Hepatocyte (in vitro differentiated cells): ENCODE results near the gene SELENOK. TPM values are rescaled to one million over a fixed set of nuclear protein-coding genes. Genes with fewer than 3 reads are reported as not detected.

Experiments
- DNase-seq: peaks from one replicate; pipeline ENCODE4 v3.0.0-alpha.2; 2016; ENCODE audit warnings: low spot score
- H2AFZ ChIP-seq: fragments of 200-600 bp; sonication (generic); 2 replicates; pipeline ENCODE4 v1.6.0; 2016; ENCODE audit warnings: antibody characterized with exemption, mild to moderate bottlenecking
- H3K27ac ChIP-seq: fragments of 200-600 bp; sonication (generic); 2 replicates; pipeline ENCODE4 v1.5.1; 2016; ENCODE audit warnings: mild to moderate bottlenecking
- H3K27me3 ChIP-seq: fragments of 200-600 bp; sonication (generic); 2 replicates; pipeline ENCODE4 v1.6.1; 2016
- H3K36me3 ChIP-seq: fragments of 200-600 bp; sonication (generic); replicated peaks from 2 replicates; pipeline ENCODE4 v1.5.1; 2016; ENCODE audit warnings: low read depth; ENCODE audit not compliant: insufficient read depth
- H3K4me1 ChIP-seq: fragments of 200-600 bp; sonication (generic); 2 replicates; pipeline ENCODE4 v1.5.1; 2016; ENCODE audit warnings: mild to moderate bottlenecking, moderate library complexity; ENCODE audit not compliant: insufficient read depth
- H3K4me2 ChIP-seq: fragments of 200-600 bp; sonication (generic); 2 replicates; pipeline ENCODE4 v1.6.0; 2016
- H3K4me3 ChIP-seq: fragments of 200-600 bp; sonication (generic); 2 replicates; pipeline ENCODE4 v1.5.1; 2016; ENCODE audit warnings: mild to moderate bottlenecking
- H3K79me2 ChIP-seq: fragments of 200-600 bp; sonication (generic); 2 replicates; pipeline ENCODE4 v1.6.0; 2017; ENCODE audit warnings: mild to moderate bottlenecking
- H3K9me2 ChIP-seq: fragments of 200-600 bp; sonication (generic); replicated peaks from 2 replicates; pipeline ENCODE4 v1.6.0; 2017; ENCODE audit warnings: mild to moderate bottlenecking; ENCODE audit not compliant: insufficient read depth
- H3K9me3 ChIP-seq: fragments of 200-600 bp; sonication (generic); 2 replicates; pipeline ENCODE4 v1.5.1; 2016; ENCODE audit warnings: low read depth, mild to moderate bottlenecking
- H4K20me1 ChIP-seq: fragments of 200-600 bp; sonication (generic); 2 replicates; pipeline ENCODE4 v1.6.0; 2016; ENCODE audit warnings: mild to moderate bottlenecking; ENCODE audit not compliant: insufficient read depth, poor library complexity, severe bottlenecking
- EZH2 ChIP-seq: fragments of 200-600 bp; sonication (generic); IDR thresholded peaks from 2 replicates; pipeline ENCODE4 v1.6.1; 2016; ENCODE audit warnings: antibody characterized with exemption, mild to moderate bottlenecking, borderline replicate concordance
- EZH2phosphoT487 ChIP-seq: fragments of 200-600 bp; sonication (generic); IDR thresholded peaks from one replicate; pipeline ENCODE4 v1.6.1; 2018; ENCODE audit warnings: antibody characterized with exemption, mild to moderate bottlenecking, low read depth, moderate library complexity; ENCODE audit not compliant: unreplicated experiment, severe bottlenecking
- WGBS: methylation state at CpG from one replicate; pipeline ENCODE4 v1.1.6; 2016; ENCODE audit warnings: low lambda C conversion rate; ENCODE audit errors: missing lambda C conversion rate; 5-methylcytosine and 5-hydroxymethylcytosine counted together
- polyA plus RNA-seq: library from polyadenylated mRNA; unstranded; fragments of >200 nt; fragmentation: Nextera tagmentation; extraction: Ambion mirVana; gene quantifications from 2 replicates; pipeline ENCODE4 v1.2.1, GENCODE V29; 2016
- total RNA-seq: library from RNA; depleted of rRNA; stranded (reverse); fragments of >200 nt; gene quantifications from 2 replicates; pipeline ENCODE4 v1.2.3, GENCODE V29; 2014
- TF ChIP-seq, protein P1 (sequence below): fragments of 200-600 bp; sonication (generic); IDR thresholded peaks from 2 replicates; pipeline ENCODE4 v1.5.1; 2016; ENCODE audit warnings: antibody characterized with exemption, mild to moderate bottlenecking; ENCODE audit not compliant: poor library complexity

Gene SELENOK
- total and polyA plus RNA-seq, 2 experiments from 2014 or later = 59.7 to 155 TPM

DNA sequence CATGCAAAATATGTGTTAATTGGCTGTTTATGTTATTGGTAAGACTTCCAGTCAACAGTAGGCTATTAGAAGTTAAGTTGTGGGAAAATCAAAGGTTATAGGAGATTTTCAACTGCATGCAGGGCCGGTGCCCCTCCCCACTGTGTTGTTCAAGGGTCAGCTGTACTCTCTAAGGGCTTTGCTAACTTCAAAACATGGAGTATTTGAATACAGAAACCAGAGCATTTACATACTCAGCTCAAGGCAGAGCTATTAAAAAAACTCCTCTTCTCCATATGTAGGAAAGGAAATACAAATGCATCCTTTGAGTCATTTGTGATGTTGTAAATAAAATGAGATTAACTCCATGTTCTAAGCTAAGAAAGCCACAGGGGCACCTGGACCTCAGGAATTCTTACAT is 28.5 kb downstream of the SELENOK start:
- Histone ChIP-seq H4K20me1 (no peaks in the 10 kb centered on the region), H3K9me3 (no peaks in the 10 kb centered on the region), H3K79me2 (no peaks in the 10 kb centered on the region), H2AFZ (no peak overlapping the region), H3K9me2 (no peaks in the 10 kb centered on the region), H3K4me2 (no peak overlapping the region), H3K36me3 (no peaks in the 10 kb centered on the region), H3K4me3 (no peak overlapping the region), H3K27ac (no peak overlapping the region), H3K27me3 (no peaks in the 10 kb centered on the region), H3K4me1 (no peaks in the 10 kb centered on the region)
- 87% methylated on average over 1 of the region's 1 CpG for WGBS
- TF ChIP-seq, protein P1, sequence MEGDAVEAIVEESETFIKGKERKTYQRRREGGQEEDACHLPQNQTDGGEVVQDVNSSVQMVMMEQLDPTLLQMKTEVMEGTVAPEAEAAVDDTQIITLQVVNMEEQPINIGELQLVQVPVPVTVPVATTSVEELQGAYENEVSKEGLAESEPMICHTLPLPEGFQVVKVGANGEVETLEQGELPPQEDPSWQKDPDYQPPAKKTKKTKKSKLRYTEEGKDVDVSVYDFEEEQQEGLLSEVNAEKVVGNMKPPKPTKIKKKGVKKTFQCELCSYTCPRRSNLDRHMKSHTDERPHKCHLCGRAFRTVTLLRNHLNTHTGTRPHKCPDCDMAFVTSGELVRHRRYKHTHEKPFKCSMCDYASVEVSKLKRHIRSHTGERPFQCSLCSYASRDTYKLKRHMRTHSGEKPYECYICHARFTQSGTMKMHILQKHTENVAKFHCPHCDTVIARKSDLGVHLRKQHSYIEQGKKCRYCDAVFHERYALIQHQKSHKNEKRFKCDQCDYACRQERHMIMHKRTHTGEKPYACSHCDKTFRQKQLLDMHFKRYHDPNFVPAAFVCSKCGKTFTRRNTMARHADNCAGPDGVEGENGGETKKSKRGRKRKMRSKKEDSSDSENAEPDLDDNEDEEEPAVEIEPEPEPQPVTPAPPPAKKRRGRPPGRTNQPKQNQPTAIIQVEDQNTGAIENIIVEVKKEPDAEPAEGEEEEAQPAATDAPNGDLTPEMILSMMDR = no peak
- no peak for TF ChIP-seq EZH2phosphoT487
- no peak for TF ChIP-seq EZH2
- no peak for DNase-seq

- no peak for DNase-seq
- Histone ChIP-seq H3K27me3 (no peaks in the 10 kb centered on the region), H3K36me3 (no peaks in the 10 kb centered on the region), H2AFZ (no peak overlapping the region), H3K4me1 (no peaks in the 10 kb centered on the region), H4K20me1 (no peaks in the 10 kb centered on the region), H3K4me2 (no peak overlapping the region), H3K4me3 (no peak overlapping the region), H3K9me3 (no peaks in the 10 kb centered on the region), H3K79me2 (no peaks in the 10 kb centered on the region), H3K27ac (peak overlapping the region; percentile 67), H3K9me2 (no peaks in the 10 kb centered on the region)
- TF ChIP-seq, protein P1 = no peak
- TF ChIP-seq EZH2phosphoT487 (no peak), EZH2 (no peak)
- 80% methylated on average over 3 of the region's 3 CpGs for WGBS
Measured at GRCh38 chr3:53862241-53862640, 29.4 kb downstream of the SELENOK start.

GRCh38 chr3:53860196-53860595 is 31.5 kb downstream of the SELENOK start:
- no peak overlapping the region for H3K4me2 ChIP-seq
- H3K9me2 ChIP-seq = no peaks in the 10 kb centered on the region
- no peak overlapping the region for H3K4me3 ChIP-seq
- H3K27me3 ChIP-seq = no peaks in the 10 kb centered on the region
- H3K36me3 ChIP-seq = no peaks in the 10 kb centered on the region
- no peak overlapping the region for H3K27ac ChIP-seq
- H4K20me1 ChIP-seq = no peaks in the 10 kb centered on the region
- no peak overlapping the region for H2AFZ ChIP-seq
- no peaks in the 10 kb centered on the region for H3K9me3 ChIP-seq
- no peaks in the 10 kb centered on the region for H3K79me2 ChIP-seq
- DNase-seq = no peak
- no peak for TF ChIP-seq EZH2
- TF ChIP-seq, protein P1 = no peak
- TF ChIP-seq EZH2phosphoT487 = no peak
- WGBS = 92% methylated on average over 4 of the region's 4 CpGs
- H3K4me1 ChIP-seq = no peaks in the 10 kb centered on the region

GRCh38 chr3:53859178-53859577 is 32.5 kb downstream of the SELENOK start:
- Histone ChIP-seq H3K9me2 (no peaks in the 10 kb centered on the region), H3K79me2 (no peaks in the 10 kb centered on the region), H3K4me3 (no peak overlapping the region), H2AFZ (no peak overlapping the region), H3K27ac (no peak overlapping the region), H3K9me3 (no peaks in the 10 kb centered on the region), H3K4me1 (no peaks in the 10 kb centered on the region), H4K20me1 (no peaks in the 10 kb centered on the region), H3K36me3 (no peaks in the 10 kb centered on the region), H3K27me3 (no peaks in the 10 kb centered on the region), H3K4me2 (no peak overlapping the region)
- TF ChIP-seq EZH2 = no peak
- no peak for TF ChIP-seq EZH2phosphoT487
- TF ChIP-seq, protein P1 = no peak
- 94% methylated on average over 6 of the region's 6 CpGs for WGBS
- DNase-seq = no peak
